Pulmonary artery endothelial cell (primary cell): Measurements from ENCODE around the gene SRSF4. TPM values are rescaled to one million over a fixed set of nuclear protein-coding genes. Genes with fewer than 3 reads are reported as not detected.

Experiments
- DNase-seq: peaks from one replicate; pipeline ENCODE4 v3.0.0-alpha.2; 2011; ENCODE audit warnings: low read depth, low spot score
- total RNA-seq: library from RNA; depleted of rRNA; stranded (reverse); fragments of >200 nt; gene quantifications from 2 replicates; pipeline ENCODE4 v1.2.3, GENCODE V29; 2014

Gene SRSF4
- total RNA-seq, 1 donor from 2014 or later: 37.8 TPM

DNA sequence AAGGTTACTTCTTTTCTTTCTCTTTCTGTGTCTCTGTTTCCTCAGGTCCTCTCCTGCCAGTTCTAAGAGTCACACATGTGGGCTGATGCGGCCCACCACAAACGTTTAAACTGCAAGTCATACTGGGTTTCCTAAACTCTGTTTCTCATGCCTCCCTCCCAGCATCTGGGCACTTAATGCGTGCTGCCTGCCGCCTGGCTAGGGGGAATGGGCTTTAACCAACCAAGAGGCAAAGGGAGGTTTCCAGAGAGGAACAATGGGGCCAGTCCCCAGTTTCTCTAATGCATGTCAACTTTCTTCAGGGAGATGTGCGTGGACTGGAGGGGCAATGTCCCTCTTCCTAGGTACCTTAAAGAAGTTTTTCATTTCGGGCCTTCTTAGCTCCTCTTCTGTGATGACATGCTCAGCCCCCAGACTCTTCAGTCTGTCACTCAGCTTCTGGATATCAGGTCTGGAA is 19.9 kb upstream of the SRSF4 start:
- no peak for DNase-seq

DNA sequence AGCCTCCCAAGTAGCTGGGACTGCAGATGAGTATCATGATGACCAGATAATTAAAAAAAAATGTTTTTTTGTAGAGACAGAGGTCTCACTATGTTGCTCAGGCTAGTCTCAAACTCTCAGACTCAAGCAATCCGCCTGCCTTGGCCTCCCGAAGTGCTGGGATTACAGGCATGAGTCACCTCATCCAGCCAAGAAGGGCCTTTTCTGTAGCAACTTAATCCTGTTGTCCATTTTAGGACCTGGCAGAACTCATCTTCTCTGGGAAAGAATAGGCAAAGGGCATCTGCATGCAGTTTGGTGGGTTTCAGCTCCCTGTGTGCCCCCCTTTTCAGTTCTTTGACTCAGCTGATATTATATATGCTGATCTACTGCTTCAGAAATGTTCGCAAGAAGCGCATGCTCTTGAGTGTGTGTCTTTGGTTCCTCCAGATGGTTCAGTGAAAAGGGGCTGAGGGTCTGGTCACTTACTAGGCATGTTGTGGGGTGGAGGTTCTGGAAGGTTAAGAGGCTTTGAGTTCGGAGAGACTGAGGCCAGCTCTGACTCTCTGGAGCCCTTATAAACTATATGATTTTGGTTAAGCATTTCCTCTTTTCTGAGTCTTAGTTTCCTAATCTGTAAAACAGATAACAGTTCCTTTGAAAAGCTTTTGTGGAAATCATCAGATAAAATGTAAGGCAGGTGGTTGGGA is 19.4 kb upstream of the SRSF4 start:
- no peak for DNase-seq

DNA sequence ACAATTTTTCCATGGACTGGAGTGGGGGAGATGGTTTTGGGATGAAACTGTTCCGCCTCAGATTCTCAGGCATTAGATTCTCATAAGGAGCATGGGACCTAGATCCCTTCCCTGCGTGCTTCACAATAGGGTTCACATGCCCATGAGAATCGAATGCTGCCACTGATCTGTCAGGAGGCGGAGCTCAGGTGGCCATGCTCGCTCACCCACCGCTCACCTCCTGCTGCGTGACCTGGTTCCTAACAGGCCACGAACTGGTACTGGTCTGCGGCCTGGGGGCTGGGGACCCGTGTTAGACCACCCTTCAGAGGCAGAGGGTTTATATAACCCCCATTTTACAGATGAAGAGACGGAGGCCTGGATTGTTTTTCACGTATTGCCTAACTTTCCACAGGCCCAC is 16.3 kb upstream of the SRSF4 start:
- no peak for DNase-seq

DNA sequence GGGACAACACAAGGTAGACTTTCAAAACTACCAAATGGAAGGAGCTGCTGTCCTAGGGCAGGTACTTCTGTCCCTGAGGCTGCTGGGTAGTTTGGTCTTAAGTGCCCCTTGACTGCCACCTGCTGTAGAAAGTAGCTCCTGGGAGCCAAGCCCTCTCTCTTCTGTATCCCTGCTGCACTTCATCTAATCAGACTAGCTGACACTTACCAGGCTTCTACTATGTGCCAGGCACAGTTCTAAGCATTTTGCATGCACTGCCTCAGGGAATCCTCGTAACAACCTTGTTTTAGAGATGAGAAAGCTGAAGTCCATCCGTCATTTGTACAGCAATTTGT is 15.9 kb upstream of the SRSF4 start:
- no peak for DNase-seq

DNA sequence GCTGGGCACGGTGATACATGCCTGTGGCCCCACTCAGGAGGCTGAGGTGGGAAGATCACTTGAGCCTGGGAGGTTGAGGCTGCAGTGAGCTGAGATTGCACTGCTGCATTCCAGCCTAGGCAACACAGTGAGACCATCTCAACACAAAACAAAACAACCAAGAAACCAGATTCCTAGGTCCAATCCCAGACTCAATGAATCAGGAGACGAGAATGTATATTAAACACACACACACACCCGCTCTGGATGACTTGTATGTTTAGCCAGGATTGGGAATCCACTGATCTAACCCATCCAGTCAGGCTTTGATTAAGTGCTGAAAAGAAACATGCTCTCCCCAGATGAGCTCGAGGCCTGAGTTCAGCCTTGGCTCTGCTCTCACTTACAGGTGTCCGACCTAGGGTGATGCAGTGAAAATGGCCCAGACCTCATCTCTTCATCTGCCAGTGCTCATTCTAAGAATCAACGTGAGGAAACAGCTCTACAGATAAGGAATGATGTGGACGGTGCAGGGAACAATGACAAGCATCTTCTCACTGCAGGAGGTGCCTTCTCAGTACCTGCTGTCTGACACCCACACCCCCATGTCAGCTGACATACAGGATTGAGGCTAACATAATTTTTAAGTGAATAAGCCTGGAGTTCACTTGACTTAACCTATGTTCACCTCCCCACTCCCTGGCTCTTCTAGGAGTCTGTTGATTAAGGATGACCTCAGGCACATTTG is 15.3 kb upstream of the SRSF4 start:
- DNase-seq: no peak

DNA sequence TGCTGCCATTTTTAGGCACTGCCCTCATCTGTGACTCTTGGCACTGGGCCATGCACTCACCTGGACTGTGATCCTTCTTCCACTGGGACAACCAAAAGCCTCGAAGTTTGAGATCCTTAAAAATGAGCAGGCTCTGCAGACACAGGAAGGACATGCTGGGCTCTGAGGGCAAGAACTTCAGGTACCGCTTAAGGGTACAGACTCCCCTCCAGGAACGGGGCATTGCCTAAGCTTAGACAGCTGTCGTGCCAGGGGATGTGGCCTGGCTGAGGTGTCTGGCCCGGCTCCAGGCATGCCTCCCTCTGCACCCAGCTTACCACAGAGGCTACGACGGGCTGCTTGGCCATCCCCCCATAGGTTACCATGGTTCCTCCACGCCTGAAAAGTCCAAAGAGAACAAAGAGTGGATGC is 14.2 kb upstream of the SRSF4 start:
- no peak for DNase-seq

DNA sequence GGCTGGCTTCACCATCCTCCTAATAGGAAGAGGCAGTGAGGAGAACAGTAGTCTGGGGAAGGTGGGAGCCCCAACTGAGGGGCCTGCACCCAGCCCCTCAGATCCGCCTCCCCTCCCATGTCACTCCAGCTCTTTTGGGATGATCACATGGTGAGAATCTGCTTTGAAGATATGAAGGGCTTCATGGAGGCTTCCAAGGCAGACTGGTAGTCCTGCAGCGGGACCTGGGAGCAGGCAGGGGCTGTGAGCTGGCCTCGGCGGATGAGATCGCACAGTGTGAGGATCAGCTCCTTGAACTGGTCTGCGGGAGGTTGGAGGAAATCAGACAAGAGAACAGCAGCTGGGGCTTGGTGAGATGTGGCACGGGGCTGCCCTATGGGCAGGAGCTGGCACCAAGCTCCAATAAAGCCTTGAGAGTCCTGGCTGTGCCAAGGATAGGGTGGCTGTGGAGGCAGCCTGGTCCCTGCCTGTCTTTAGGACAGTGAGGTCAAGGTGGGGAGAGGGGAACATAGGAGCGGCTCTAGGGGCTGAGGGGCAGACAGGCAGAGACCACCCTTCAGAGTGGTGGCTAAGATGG is 12.3 kb upstream of the SRSF4 start:
- no peak for DNase-seq

DNA sequence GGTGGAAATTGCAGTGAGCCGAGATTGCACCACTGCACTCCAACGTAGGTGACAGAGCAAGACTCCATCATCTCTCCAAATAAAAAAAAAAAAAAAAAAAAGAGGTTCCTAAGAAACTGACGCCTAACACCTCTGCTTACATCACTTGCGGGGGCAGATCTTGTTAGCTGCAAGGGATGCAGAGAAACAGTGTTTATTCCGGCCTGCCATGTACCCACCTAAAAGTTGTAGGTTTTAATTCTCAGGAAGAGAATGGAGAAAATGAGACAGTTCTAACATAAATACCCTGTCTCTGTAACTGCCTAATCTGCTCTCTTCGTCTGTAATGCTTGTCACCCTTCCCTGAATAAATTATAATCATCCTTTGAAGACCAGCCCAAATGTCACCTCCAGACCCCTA is 9.0 kb upstream of the SRSF4 start:
- DNase-seq: no peak

DNA sequence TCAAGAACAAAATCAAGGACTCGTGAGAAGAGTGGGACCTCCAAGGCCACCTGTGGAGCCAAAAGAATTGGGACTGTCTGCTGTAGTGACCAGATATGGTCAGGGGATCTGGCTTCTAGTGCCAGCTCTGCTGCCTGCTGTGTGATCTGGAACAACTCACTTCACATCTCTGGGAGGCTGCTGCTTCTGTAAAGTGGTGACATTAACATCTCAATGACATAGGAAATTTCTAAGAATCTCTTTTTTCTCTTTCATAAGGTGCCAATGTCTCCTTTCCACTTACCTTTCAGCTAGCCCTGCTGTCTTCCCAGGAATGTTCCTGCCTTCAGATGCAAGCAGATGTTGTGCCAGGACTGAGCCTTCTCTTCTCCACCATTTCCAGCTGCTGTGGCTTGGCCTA is 5.0 kb upstream of the SRSF4 start:
- DNase-seq: no peak

DNA sequence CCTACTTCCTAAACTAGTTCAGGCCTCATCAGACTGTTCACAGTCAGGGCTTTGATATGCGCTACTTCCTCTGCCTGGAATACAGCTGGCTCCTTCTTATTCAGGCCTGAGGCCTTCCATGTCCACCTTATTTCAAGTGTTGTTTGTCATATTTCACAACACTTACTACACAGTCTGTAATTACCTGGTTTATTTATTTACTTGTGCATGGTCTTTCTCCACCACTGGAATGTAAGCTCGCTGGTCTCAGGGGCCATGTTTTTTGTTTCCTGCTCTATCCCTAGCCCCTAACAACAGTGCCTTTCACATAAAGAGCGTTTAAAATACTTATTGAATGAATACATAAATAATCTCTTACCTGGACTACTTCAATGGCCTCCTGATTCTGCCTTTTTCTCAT is 4.6 kb upstream of the SRSF4 start:
- no peak for DNase-seq

DNA sequence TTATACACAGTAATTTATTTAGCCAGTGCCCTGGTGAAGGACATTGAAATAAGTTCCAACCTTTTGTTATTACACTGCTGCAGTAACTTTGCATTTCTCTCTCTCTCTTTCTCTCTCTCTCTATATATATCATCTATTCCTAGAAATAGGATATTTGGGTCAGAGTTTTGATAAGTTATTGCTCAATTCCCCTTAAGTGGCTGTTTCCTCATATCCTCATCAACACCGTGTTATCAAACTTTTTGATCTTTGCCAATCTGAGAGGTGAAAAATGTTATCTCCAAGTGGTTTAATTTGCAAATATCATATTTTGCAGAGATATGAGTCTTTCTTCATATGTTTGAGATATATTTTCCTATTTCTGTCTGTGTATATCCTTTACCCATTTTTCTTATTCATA is 1.6 kb upstream of the SRSF4 start:
- no peak for DNase-seq

DNA sequence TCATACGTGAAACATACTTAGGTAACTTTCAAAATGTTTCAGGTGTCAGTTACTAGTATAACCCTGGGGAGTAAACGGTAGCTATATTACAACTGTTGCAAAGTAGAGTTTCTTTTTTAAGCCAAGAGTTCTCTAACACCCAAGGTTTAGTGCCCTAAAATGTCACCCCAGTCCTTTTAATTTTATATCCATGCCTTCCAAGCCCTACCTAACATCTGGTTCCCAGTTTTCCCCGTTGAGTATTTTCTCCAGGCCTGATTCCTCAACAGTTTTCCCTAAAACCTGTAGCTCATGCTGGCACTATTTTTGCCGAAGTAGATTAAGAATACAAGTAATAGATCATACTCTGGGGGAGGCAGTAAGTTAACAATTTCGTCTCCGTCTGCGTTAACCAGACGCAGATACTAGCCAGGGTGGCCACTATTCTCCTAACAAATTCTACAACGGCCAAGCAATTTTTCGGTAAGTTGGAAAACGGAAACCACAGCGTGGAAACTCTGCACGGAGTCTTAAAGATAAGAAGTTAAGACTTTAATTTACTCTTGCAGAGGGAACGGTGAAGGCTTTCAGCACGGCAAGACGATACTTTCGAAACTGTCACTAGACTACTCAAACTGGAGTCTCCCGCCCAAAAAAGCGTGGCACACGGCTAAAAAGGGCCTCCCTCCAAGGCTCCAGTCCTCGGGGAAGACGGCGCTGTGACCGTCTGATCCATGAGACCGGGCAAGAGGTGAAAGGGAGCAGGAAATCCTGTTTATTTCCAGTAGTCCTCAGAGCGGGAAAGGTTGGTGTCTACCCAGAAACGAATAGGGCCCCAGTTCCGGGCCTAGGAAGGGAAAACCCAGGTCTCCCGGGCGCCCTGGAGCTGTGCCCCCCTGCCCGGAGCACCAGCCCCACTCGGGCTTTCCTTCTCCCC is 945 bp downstream of the SRSF4 start:
- DNase-seq: no peak

DNA sequence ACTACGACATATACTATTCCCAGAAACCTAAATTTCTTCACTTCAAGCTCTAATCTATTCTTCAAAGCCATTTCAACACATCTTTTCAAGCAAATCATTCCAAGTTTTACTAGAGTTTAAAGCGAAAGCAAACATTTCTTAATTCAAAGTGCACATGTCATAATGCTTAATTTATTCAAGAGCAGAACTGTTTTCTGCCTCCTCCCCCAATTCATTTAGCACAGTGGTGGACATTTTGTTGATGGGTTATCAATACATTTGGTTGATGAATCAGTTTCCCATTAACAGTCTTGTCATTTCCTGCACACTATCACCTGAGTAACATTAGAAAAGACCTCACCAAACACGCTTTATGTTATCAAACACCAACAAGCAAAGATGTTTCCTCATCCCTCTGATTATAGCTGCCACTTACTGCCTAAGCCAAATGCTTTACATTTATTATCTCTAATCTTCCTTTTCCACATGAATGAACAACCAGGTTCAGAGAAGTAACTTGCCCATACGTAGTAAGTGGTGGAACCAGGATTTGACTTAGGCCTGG is 2.0 kb downstream of the SRSF4 start:
- DNase-seq: no peak

DNA sequence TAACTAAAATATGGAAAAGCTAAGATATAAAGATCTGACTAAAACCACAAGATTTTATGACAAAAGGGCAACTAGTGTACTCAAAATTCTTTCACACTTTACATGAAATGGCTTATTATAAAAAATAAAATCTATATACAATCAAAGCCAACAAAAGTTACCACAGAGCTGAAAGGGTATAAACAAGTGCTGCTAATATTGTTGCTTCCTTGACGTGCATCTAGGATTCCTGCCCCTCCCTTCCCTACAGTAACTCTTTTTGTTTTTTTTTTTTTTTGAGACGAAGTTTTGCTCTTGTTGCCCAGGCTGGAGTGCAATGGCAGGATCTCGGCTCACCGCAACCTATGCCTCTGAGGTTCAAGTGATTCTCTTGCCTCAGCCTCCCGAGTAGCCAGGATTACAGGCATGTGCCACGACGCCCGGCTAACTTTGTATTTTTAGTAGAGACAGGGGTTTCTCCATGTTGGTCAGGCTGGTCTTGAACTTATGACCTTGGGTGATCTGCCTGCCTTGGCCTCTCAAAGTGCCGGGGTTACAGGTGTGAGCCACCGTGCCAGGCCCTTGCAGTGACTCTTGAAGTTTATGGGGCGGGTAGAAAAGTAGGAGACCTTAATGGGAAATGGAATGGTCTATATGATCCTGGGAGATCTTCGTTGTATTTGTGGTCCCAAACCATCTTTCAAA is 4.5 kb downstream of the SRSF4 start:
- no peak for DNase-seq

DNA sequence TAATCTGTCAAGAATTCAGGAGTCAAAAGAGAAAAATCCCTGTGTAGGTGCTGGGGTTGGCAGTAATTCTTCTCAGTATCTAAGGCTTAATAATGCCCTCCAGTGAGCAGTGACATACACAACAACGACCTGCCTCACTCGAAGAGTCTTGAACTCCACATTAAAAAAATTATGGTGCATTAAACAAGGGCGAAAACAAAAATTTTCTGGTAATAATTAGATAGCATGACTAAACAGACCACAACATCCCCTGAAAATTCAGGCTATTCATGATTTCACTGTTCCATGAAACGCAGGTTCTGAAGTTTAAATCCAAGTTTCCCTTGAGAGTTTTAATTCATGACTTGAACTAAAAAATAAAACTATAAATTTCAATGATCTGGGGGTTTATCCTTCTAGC is 5.1 kb downstream of the SRSF4 start:
- DNase-seq: no peak

DNA sequence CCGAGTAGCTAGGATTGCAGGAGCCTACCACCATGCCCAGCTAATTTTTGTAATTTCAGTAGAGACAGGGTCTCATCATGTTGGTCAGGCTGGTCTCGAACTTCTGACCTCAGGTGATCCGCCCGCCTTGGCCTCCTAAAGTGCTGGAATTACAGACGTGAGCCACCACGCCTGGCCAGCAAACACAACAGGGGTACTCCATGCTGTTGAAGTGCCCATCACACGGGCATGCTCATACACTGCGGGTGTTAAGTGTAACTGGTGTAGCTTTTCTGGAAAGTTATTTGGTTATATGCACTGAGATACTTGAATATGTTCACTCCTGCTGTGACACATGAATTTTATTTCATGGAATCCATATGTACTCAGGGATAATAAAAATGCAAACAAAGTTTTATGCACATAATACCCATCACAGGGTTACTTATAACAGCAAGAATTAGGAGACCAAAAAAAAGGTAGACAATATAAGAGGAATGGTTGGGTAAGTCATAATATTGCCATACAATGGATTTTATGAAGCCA is 9.2 kb downstream of the SRSF4 start:
- DNase-seq: no peak

DNA sequence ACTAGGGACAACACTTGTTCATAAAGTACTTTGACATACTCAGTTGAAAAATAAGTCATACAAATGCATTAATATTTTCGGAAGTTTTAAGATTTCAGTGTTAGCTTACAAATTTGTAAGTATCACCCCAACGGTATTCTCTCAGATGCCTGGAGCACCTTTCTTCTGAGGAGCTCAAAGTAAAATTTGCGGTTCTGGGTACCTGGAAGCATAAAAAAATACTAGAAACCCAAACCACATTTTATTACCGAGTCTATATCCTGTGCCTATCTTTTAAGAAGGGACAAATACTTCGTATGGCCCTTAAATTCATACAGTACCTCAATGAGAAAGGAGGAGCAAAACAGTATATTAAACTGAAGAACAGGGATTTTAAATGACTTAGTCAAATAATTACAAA is 10.2 kb downstream of the SRSF4 start:
- no peak for DNase-seq

DNA sequence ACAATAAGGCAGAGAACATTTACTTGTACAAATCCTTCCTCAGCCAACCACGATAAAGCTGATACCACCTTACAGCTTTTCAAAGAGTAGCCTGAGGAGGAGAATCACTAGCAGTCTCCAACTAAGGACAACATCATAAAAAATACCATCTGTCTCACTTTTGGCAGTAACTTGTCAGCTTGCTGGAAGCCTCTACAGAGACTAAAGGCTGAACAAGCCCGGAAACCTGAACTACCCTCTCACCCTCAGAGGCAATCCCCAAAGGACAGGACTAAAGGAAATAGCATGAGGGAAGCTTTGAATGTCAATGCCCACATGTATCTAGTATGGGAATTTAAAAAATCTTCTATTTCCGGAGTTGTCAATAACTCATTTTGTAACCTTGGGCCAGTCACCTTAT is 10.6 kb downstream of the SRSF4 start:
- DNase-seq: no peak

DNA sequence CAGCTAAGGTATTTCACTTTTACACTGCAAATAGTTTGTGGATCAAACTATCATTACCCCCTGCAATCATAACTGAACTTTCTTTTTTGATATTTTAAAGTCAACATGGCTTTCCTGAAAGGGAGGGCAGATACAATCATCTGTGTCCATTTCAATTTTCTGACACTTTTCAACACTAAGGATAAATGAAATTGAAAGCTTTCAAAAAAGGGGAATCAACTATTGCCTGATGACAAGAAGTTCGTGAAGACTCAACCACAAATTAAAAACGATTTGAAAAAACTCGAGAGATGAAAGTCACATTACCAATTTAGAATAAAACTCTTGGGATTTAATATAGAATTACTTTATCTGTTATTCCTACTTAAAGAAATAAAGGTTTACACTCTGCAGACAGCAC is 11.7 kb downstream of the SRSF4 start:
- no peak for DNase-seq

DNA sequence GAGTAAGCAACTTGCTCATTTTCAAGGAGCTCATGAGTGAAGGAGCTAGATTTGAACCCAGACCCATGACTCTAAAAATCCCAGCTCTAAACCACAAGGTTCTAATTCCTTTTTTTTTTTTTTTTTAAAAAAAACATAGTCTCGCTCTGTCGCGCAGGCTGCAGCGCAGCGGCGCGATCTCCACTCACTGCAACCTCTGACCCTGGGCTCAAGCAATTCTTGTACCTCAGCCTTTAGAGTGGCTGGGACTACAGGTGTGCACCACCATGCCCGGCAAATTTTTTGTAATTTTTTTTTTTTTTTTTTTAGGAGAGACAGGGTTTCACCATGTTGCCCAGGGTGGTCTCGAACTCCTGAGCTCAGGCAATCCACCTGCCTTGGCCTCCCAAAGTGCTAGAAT is 13.8 kb downstream of the SRSF4 start:
- no peak for DNase-seq
